Measurements from ENCODE around the gene NEURL1B.

Gene NEURL1B

DNA sequence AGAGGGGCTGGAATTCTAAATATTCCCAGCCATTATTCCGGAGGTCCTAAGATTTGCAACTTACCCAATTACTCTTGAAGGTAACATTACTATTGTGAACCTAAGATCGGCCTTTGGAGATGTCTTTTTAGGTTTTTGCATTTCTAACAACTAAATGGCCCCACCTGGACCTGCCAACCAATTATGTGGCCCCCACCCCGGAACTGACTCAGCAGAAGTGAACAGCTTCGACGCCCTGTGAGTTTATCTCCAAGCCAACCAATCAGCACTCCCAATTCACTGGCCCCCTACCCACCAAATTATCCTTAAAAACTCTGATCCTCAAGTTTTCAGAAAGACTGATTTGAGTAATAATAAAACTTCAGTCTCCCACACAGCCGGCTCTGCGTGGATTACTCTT lies 62.9 kb downstream of the NEURL1B start:
- DNase-seq (ENCODE audit: low read depth): no peak
- H3K4me3 ChIP-seq (ENCODE audit: low read depth, low read length): no peak overlapping the region
- TF ChIP-seq, protein P1, sequence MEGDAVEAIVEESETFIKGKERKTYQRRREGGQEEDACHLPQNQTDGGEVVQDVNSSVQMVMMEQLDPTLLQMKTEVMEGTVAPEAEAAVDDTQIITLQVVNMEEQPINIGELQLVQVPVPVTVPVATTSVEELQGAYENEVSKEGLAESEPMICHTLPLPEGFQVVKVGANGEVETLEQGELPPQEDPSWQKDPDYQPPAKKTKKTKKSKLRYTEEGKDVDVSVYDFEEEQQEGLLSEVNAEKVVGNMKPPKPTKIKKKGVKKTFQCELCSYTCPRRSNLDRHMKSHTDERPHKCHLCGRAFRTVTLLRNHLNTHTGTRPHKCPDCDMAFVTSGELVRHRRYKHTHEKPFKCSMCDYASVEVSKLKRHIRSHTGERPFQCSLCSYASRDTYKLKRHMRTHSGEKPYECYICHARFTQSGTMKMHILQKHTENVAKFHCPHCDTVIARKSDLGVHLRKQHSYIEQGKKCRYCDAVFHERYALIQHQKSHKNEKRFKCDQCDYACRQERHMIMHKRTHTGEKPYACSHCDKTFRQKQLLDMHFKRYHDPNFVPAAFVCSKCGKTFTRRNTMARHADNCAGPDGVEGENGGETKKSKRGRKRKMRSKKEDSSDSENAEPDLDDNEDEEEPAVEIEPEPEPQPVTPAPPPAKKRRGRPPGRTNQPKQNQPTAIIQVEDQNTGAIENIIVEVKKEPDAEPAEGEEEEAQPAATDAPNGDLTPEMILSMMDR (IDR thresholded peaks at IDR 0.05; ENCODE audit: low read depth, low read length): no peak
- TF ChIP-seq MAX (IDR thresholded peaks at IDR 0.05; ENCODE audit: low read depth, low read length): no peak
- TF ChIP-seq MYC (IDR thresholded peaks at IDR 0.05; ENCODE audit: low read depth, low read length): no peak
- no peak for TF ChIP-seq POLR2A (IDR thresholded peaks at IDR 0.05; ENCODE audit: extremely low read depth, insufficient read length)

- no peak for DNase-seq (ENCODE audit: low read depth)
- TF ChIP-seq POLR2A (IDR thresholded peaks at IDR 0.05; ENCODE audit: extremely low read depth, insufficient read length) (no peak), MYC (IDR thresholded peaks at IDR 0.05; ENCODE audit: low read depth, low read length) (no peak), MAX (IDR thresholded peaks at IDR 0.05; ENCODE audit: low read depth, low read length) (no peak)
- TF ChIP-seq, protein P1 (IDR thresholded peaks at IDR 0.05; ENCODE audit: low read depth, low read length): no peak
- no peak overlapping the region for H3K4me3 ChIP-seq (ENCODE audit: low read depth, low read length)
Observed at GRCh38 chr5:172705576-172706084, 64.6 kb downstream of the NEURL1B start.

DNA sequence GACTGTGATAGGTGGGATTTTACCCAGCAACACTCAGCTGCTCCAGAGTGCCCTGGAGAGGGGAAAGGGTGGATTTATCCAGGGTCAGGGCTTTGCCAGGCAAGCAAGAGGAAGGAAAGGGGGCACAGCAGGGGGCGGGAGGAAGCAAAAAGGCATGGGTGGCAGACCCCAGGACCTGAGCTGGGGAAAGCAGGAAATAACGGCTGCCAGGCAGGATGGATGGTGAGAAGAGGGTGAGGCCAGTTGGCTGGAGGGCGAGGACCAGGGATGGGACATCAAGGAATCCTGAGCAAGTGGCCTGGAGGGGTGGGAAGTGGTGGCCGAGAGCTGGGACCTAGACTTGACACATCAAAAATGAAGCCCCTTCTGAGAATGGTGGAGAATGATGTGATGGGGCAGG lies 65.7 kb downstream of the NEURL1B start:
- no peak for DNase-seq (ENCODE audit: low read depth)
- TF ChIP-seq MAX (IDR thresholded peaks at IDR 0.05; ENCODE audit: low read depth, low read length) (no peak), MYC (IDR thresholded peaks at IDR 0.05; ENCODE audit: low read depth, low read length) (no peak), POLR2A (IDR thresholded peaks at IDR 0.05; ENCODE audit: extremely low read depth, insufficient read length) (no peak)
- TF ChIP-seq, protein P1 (IDR thresholded peaks at IDR 0.05; ENCODE audit: low read depth, low read length): no peak
- no peak overlapping the region for H3K4me3 ChIP-seq (ENCODE audit: low read depth, low read length)

- no peak overlapping the region for H3K4me3 ChIP-seq (ENCODE audit: low read depth, low read length)
- TF ChIP-seq, protein P1 (IDR thresholded peaks at IDR 0.05; ENCODE audit: low read depth, low read length): peak; percentile 58
- no peak for TF ChIP-seq POLR2A (IDR thresholded peaks at IDR 0.05; ENCODE audit: extremely low read depth, insufficient read length)
- no peak for TF ChIP-seq MYC (IDR thresholded peaks at IDR 0.05; ENCODE audit: low read depth, low read length)
- TF ChIP-seq MAX (IDR thresholded peaks at IDR 0.05; ENCODE audit: low read depth, low read length): peak; percentile 50; the same call in 1 of the 2 replicates
- DNase-seq (ENCODE audit: low read depth): peak; percentile 72
Observed at GRCh38 chr5:172707285-172708182, 66.5 kb downstream of the NEURL1B start.

GRCh38 chr5:172708183-172708505 lies 67.1 kb downstream of the NEURL1B start:
- no peak overlapping the region for H3K4me3 ChIP-seq (ENCODE audit: low read depth, low read length)
- no peak for DNase-seq (ENCODE audit: low read depth)
- TF ChIP-seq POLR2A (IDR thresholded peaks at IDR 0.05; ENCODE audit: extremely low read depth, insufficient read length) (no peak), MYC (IDR thresholded peaks at IDR 0.05; ENCODE audit: low read depth, low read length) (no peak), MAX (IDR thresholded peaks at IDR 0.05; ENCODE audit: low read depth, low read length) (no peak)
- TF ChIP-seq, protein P1 (IDR thresholded peaks at IDR 0.05; ENCODE audit: low read depth, low read length): no peak
